Measurements from ENCODE around the gene AKR1E2.

The AKR1E2 gene

GRCh38 chr10:4848356-4849041 lies 22.5 kb downstream of the AKR1E2 start:
- no peaks in the 10 kb centered on the region for H3K9me3 ChIP-seq (ENCODE audit: insufficient read depth, low read depth, low read length)
- no peak overlapping the region for H3K9ac ChIP-seq (ENCODE audit: low read depth, low read length)
- no peak overlapping the region for H3K4me3 ChIP-seq (ENCODE audit: low read length)
- H3K27me3 ChIP-seq (ENCODE audit: insufficient read depth, low read length), result no peaks in the 10 kb centered on the region
- H3K27ac ChIP-seq (ENCODE audit: low read length), result no peak overlapping the region
- no peaks in the 10 kb centered on the region for H3K36me3 ChIP-seq (ENCODE audit: insufficient read depth, low read depth, low read length)
- H3K4me1 ChIP-seq (ENCODE audit: insufficient read depth, low read length), result no peaks in the 10 kb centered on the region

GRCh38 chr10:4849042-4849402 lies 23.0 kb downstream of the AKR1E2 start:
- H3K27ac ChIP-seq (ENCODE audit: low read length), result no peak overlapping the region
- H3K27me3 ChIP-seq (ENCODE audit: insufficient read depth, low read length), result no peaks in the 10 kb centered on the region
- H3K9me3 ChIP-seq (ENCODE audit: insufficient read depth, low read depth, low read length), result no peaks in the 10 kb centered on the region
- H3K36me3 ChIP-seq (ENCODE audit: insufficient read depth, low read depth, low read length), result no peaks in the 10 kb centered on the region
- no peak overlapping the region for H3K4me3 ChIP-seq (ENCODE audit: low read length)
- H3K9ac ChIP-seq (ENCODE audit: low read depth, low read length), result no peak overlapping the region
- H3K4me1 ChIP-seq (ENCODE audit: insufficient read depth, low read length), result no peaks in the 10 kb centered on the region

GRCh38 chr10:4849555-4850242 lies 23.7 kb downstream of the AKR1E2 start:
- H3K36me3 ChIP-seq (ENCODE audit: insufficient read depth, low read depth, low read length), result no peaks in the 10 kb centered on the region
- no peak overlapping the region for H3K27ac ChIP-seq (ENCODE audit: low read length)
- H3K27me3 ChIP-seq (ENCODE audit: insufficient read depth, low read length), result no peaks in the 10 kb centered on the region
- no peak overlapping the region for H3K9ac ChIP-seq (ENCODE audit: low read depth, low read length)
- H3K4me1 ChIP-seq (ENCODE audit: insufficient read depth, low read length), result no peaks in the 10 kb centered on the region
- no peaks in the 10 kb centered on the region for H3K9me3 ChIP-seq (ENCODE audit: insufficient read depth, low read depth, low read length)
- 0 out of 2 replicates have a peak overlapping the region, but pooled peaks have one; percentile 9 for H3K4me3 ChIP-seq (ENCODE audit: low read length)

GRCh38 chr10:4850397-4850796 lies 24.4 kb downstream of the AKR1E2 start:
- Histone ChIP-seq H3K4me3 (ENCODE audit: low read length) (no peak overlapping the region), H3K9me3 (ENCODE audit: insufficient read depth, low read depth, low read length) (no peaks in the 10 kb centered on the region), H3K27me3 (ENCODE audit: insufficient read depth, low read length) (no peaks in the 10 kb centered on the region), H3K36me3 (ENCODE audit: insufficient read depth, low read depth, low read length) (no peaks in the 10 kb centered on the region), H3K9ac (ENCODE audit: low read depth, low read length) (no peak overlapping the region), H3K4me1 (ENCODE audit: insufficient read depth, low read length) (no peaks in the 10 kb centered on the region), H3K27ac (ENCODE audit: low read length) (no peak overlapping the region)

- Histone ChIP-seq H3K27ac (ENCODE audit: low read length) (no peak overlapping the region), H3K27me3 (ENCODE audit: insufficient read depth, low read length) (no peaks in the 10 kb centered on the region), H3K4me1 (ENCODE audit: insufficient read depth, low read length) (no peaks in the 10 kb centered on the region), H3K9ac (ENCODE audit: low read depth, low read length) (no peak overlapping the region), H3K9me3 (ENCODE audit: insufficient read depth, low read depth, low read length) (no peaks in the 10 kb centered on the region), H3K4me3 (ENCODE audit: low read length) (no peak overlapping the region), H3K36me3 (ENCODE audit: insufficient read depth, low read depth, low read length) (no peaks in the 10 kb centered on the region)
Measured at GRCh38 chr10:4851176-4851575, 25.2 kb downstream of the AKR1E2 start.

- H3K9ac ChIP-seq (ENCODE audit: low read depth, low read length), result no peak overlapping the region
- H3K4me3 ChIP-seq (ENCODE audit: low read length), result no peak overlapping the region
- no peaks in the 10 kb centered on the region for H3K36me3 ChIP-seq (ENCODE audit: insufficient read depth, low read depth, low read length)
- no peak overlapping the region for H3K27ac ChIP-seq (ENCODE audit: low read length)
- H3K9me3 ChIP-seq (ENCODE audit: insufficient read depth, low read depth, low read length), result no peaks in the 10 kb centered on the region
- no peaks in the 10 kb centered on the region for H3K27me3 ChIP-seq (ENCODE audit: insufficient read depth, low read length)
- no peaks in the 10 kb centered on the region for H3K4me1 ChIP-seq (ENCODE audit: insufficient read depth, low read length)
Measured at GRCh38 chr10:4851846-4852245, 25.8 kb downstream of the AKR1E2 start.

GRCh38 chr10:4865945-4866661 lies 40.1 kb downstream of the AKR1E2 start:
- Histone ChIP-seq H3K27me3 (ENCODE audit: insufficient read depth, low read length) (no peaks in the 10 kb centered on the region), H3K9ac (ENCODE audit: low read depth, low read length) (no peak overlapping the region), H3K27ac (ENCODE audit: low read length) (no peak overlapping the region), H3K9me3 (ENCODE audit: insufficient read depth, low read depth, low read length) (no peaks in the 10 kb centered on the region), H3K4me1 (ENCODE audit: insufficient read depth, low read length) (peaks cover 7% of the 10 kb centered on the region; the same call in 1 of the 2 replicates), H3K36me3 (ENCODE audit: insufficient read depth, low read depth, low read length) (no peaks in the 10 kb centered on the region), H3K4me3 (ENCODE audit: low read length) (no peak overlapping the region)

GRCh38 chr10:4867109-4867519 lies 41.1 kb downstream of the AKR1E2 start:
- Histone ChIP-seq H3K27me3 (ENCODE audit: insufficient read depth, low read length) (no peaks in the 10 kb centered on the region), H3K36me3 (ENCODE audit: insufficient read depth, low read depth, low read length) (no peaks in the 10 kb centered on the region), H3K9ac (ENCODE audit: low read depth, low read length) (no peak overlapping the region), H3K27ac (ENCODE audit: low read length) (no peak overlapping the region), H3K4me3 (ENCODE audit: low read length) (no peak overlapping the region), H3K9me3 (ENCODE audit: insufficient read depth, low read depth, low read length) (no peaks in the 10 kb centered on the region), H3K4me1 (ENCODE audit: insufficient read depth, low read length) (peaks cover 7% of the 10 kb centered on the region; the same call in 1 of the 2 replicates)

- Histone ChIP-seq H3K9me3 (ENCODE audit: insufficient read depth, low read depth, low read length) (no peaks in the 10 kb centered on the region), H3K27me3 (ENCODE audit: insufficient read depth, low read length) (no peaks in the 10 kb centered on the region), H3K4me3 (ENCODE audit: low read length) (no peak overlapping the region), H3K4me1 (ENCODE audit: insufficient read depth, low read length) (peaks cover 7% of the 10 kb centered on the region; the same call in 1 of the 2 replicates), H3K27ac (ENCODE audit: low read length) (no peak overlapping the region), H3K9ac (ENCODE audit: low read depth, low read length) (no peak overlapping the region), H3K36me3 (ENCODE audit: insufficient read depth, low read depth, low read length) (no peaks in the 10 kb centered on the region)
Measured at GRCh38 chr10:4867520-4868356, 41.7 kb downstream of the AKR1E2 start.

GRCh38 chr10:4868357-4868657 lies 42.3 kb downstream of the AKR1E2 start:
- H3K4me3 ChIP-seq (ENCODE audit: low read length), result no peak overlapping the region
- no peak overlapping the region for H3K9ac ChIP-seq (ENCODE audit: low read depth, low read length)
- H3K4me1 ChIP-seq (ENCODE audit: insufficient read depth, low read length), result peaks cover 7% of the 10 kb centered on the region; the same call in 1 of the 2 replicates
- no peaks in the 10 kb centered on the region for H3K36me3 ChIP-seq (ENCODE audit: insufficient read depth, low read depth, low read length)
- no peaks in the 10 kb centered on the region for H3K27me3 ChIP-seq (ENCODE audit: insufficient read depth, low read length)
- no peaks in the 10 kb centered on the region for H3K9me3 ChIP-seq (ENCODE audit: insufficient read depth, low read depth, low read length)
- H3K27ac ChIP-seq (ENCODE audit: low read length), result no peak overlapping the region

- no peak overlapping the region for H3K9ac ChIP-seq (ENCODE audit: low read depth, low read length)
- no peak overlapping the region for H3K27ac ChIP-seq (ENCODE audit: low read length)
- no peak overlapping the region for H3K4me3 ChIP-seq (ENCODE audit: low read length)
- no peaks in the 10 kb centered on the region for H3K27me3 ChIP-seq (ENCODE audit: insufficient read depth, low read length)
- H3K4me1 ChIP-seq (ENCODE audit: insufficient read depth, low read length), result no peaks in the 10 kb centered on the region
- H3K9me3 ChIP-seq (ENCODE audit: insufficient read depth, low read depth, low read length), result no peaks in the 10 kb centered on the region
- H3K36me3 ChIP-seq (ENCODE audit: insufficient read depth, low read depth, low read length), result no peaks in the 10 kb centered on the region
Measured at GRCh38 chr10:4882704-4883078, 56.7 kb downstream of the AKR1E2 start.

Measured in iPS-20b (cell line).